ENCODE data around the gene ZNF831.

DNA sequence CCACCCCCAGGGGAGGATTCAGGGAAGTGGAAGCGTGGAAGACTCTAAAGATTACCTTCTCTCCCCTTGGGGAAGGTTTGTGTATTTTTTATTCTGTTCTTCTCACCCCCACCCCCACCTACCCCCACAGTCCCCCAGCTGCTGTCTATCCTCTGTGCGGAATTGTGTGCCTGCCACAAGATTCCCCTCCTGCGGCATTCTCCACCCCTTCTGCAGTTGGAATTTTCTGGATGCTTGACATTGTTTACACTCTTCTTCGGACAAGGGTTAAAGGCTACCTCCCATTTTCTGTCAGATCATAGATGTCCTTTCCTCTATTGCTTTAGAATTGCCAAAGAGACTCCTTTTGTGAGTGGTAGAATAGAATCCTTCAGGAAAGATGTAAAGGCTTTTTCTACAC is 76.4 kb downstream of the ZNF831 start:
- TF ChIP-seq, protein P1, sequence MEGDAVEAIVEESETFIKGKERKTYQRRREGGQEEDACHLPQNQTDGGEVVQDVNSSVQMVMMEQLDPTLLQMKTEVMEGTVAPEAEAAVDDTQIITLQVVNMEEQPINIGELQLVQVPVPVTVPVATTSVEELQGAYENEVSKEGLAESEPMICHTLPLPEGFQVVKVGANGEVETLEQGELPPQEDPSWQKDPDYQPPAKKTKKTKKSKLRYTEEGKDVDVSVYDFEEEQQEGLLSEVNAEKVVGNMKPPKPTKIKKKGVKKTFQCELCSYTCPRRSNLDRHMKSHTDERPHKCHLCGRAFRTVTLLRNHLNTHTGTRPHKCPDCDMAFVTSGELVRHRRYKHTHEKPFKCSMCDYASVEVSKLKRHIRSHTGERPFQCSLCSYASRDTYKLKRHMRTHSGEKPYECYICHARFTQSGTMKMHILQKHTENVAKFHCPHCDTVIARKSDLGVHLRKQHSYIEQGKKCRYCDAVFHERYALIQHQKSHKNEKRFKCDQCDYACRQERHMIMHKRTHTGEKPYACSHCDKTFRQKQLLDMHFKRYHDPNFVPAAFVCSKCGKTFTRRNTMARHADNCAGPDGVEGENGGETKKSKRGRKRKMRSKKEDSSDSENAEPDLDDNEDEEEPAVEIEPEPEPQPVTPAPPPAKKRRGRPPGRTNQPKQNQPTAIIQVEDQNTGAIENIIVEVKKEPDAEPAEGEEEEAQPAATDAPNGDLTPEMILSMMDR (conservative IDR thresholded peaks at IDR 0.05), result no peak
- TF ChIP-seq ZFX (IDR thresholded peaks at IDR 0.05), result no peak
